Ovary (tissue), 3 donors: Measurements from ENCODE around the gene PXDC1.

Experiments used
- CTCF ChIP-seq, 3 donors: fragments of 450-650 bp in 2 of 3; fragments of 200-600 bp in 1 of 3; IDR thresholded peaks; one replicate each; pipeline versions ENCODE4 v1.5.1 to v1.8.0; 2016 to 2022; ENCODE audit warnings: antibody characterized with exemption in 3 of 3, mild to moderate bottlenecking in 1 of 3
- POLR2A ChIP-seq: fragments of 450-650 bp; IDR thresholded peaks from one replicate; pipeline ENCODE4 v1.6.1; 2017; ENCODE audit warnings: antibody characterized with exemption, mild to moderate bottlenecking, moderate library complexity
- donor health status: DM: no; HTN: no; CAD: no.

- TF ChIP-seq CTCF (IDR thresholded peaks at IDR 0.05) = no peak
- TF ChIP-seq POLR2A = no peak
These were observed 7.3 kb upstream of the PXDC1 start for GRCh38 chr6:3758842-3759144.
